Muscle of leg (tissue), 11 donors: Measurements from ENCODE around the gene SLC38A6. TPM values are rescaled to one million over a fixed set of nuclear protein-coding genes. Genes with fewer than 3 reads are reported as not detected.

Experiments used
- DNase-seq: peaks from one replicate; pipeline ENCODE4 v3.0.0; 2013
- H3K27ac ChIP-seq: one replicate; pipeline ENCODE4 v1.5.1; 2013; ENCODE audit warnings: mild to moderate bottlenecking, low read length, control low read depth
- H3K27me3 ChIP-seq: one replicate; pipeline ENCODE4 v1.6.1; 2013; ENCODE audit warnings: low read length; ENCODE audit not compliant: control insufficient read depth, insufficient read depth
- H3K36me3 ChIP-seq: one replicate; pipeline ENCODE4 v1.6.1; 2013; ENCODE audit warnings: low read length; ENCODE audit not compliant: control insufficient read depth, insufficient read depth
- H3K4me1 ChIP-seq: one replicate; pipeline ENCODE4 v1.6.1; 2013; ENCODE audit warnings: low read length; ENCODE audit not compliant: control insufficient read depth, insufficient read depth
- H3K4me3 ChIP-seq: one replicate; pipeline ENCODE4 v1.5.1; 2013; ENCODE audit warnings: low read length, control low read depth
- H3K9me3 ChIP-seq: replicated peaks from 2 replicates; pipeline ENCODE4 v1.6.1; 2013; ENCODE audit warnings: low read depth, low read length; ENCODE audit not compliant: control insufficient read depth
- WGBS: methylation state at CpG from one replicate; pipeline ENCODE4 v1.1.5; 2013; ENCODE audit warnings: missing lambda C conversion rate; ENCODE audit not compliant: insufficient coverage; 5-methylcytosine and 5-hydroxymethylcytosine counted together
- polyA plus RNA-seq, 8 donors: library from polyadenylated mRNA; unstranded; fragments of 120-200 nt; gene quantifications; one replicate each; pipeline versions ENCODE4 v1.2.1 to v1.2.3, GENCODE V29; 2013; ENCODE audit warnings: inconsistent platforms in 1 of 8, low replicate concordance in 1 of 8; ENCODE audit not compliant: insufficient read length in 8 of 8, insufficient read depth in 1 of 8
- total RNA-seq: library from RNA; stranded (reverse); fragments of 120-200 nt; gene quantifications from one replicate; pipeline ENCODE4 v1.2.4, GENCODE V29; 2013

SLC38A6 gene
- total and polyA plus RNA-seq, 9 donors = 10.1 to 20.0 (median 13.0) TPM

GRCh38 chr14:61019537-61019936 is 38.5 kb downstream of the SLC38A6 start:
- H3K27me3 ChIP-seq = no peaks in the 10 kb centered on the region
- no peaks in the 10 kb centered on the region for H3K36me3 ChIP-seq
- no CpG with 5 or more reads among the region's 1 CpG for WGBS
- H3K9me3 ChIP-seq = peaks cover 2% of the 10 kb centered on the region
- no peaks in the 10 kb centered on the region for H3K4me1 ChIP-seq
- no peak for DNase-seq
- H3K4me3 ChIP-seq = no peak overlapping the region
- no peak overlapping the region for H3K27ac ChIP-seq

- H3K36me3 ChIP-seq = no peaks in the 10 kb centered on the region
- peak; percentile 88 for DNase-seq
- no peaks in the 10 kb centered on the region for H3K4me1 ChIP-seq
- H3K9me3 ChIP-seq = no peaks in the 10 kb centered on the region
- no peak overlapping the region for H3K4me3 ChIP-seq
- no peak overlapping the region for H3K27ac ChIP-seq
- no peaks in the 10 kb centered on the region for H3K27me3 ChIP-seq
- WGBS = 4% methylated on average over 3 of the region's 7 CpGs
Observed at GRCh38 chr14:61025251-61026223, 44.5 kb downstream of the SLC38A6 start.

GRCh38 chr14:61026526-61026925 is 45.5 kb downstream of the SLC38A6 start:
- no peaks in the 10 kb centered on the region for H3K36me3 ChIP-seq
- H3K4me1 ChIP-seq = no peaks in the 10 kb centered on the region
- no peak for DNase-seq
- H3K27me3 ChIP-seq = no peaks in the 10 kb centered on the region
- H3K4me3 ChIP-seq = no peak overlapping the region
- no peaks in the 10 kb centered on the region for H3K9me3 ChIP-seq
- no peak overlapping the region for H3K27ac ChIP-seq
- WGBS = no CpG with 5 or more reads among the region's 2 CpGs

GRCh38 chr14:61031026-61031425 is 50.0 kb downstream of the SLC38A6 start:
- H3K27me3 ChIP-seq = no peaks in the 10 kb centered on the region
- no peak for DNase-seq
- peaks cover 6% of the 10 kb centered on the region for H3K4me1 ChIP-seq
- no peak overlapping the region for H3K27ac ChIP-seq
- H3K36me3 ChIP-seq = no peaks in the 10 kb centered on the region
- H3K9me3 ChIP-seq = no peaks in the 10 kb centered on the region
- no peak overlapping the region for H3K4me3 ChIP-seq

GRCh38 chr14:61033054-61033453 is 52.0 kb downstream of the SLC38A6 start:
- WGBS = no CpG with 5 or more reads among the region's 3 CpGs
- Histone ChIP-seq H3K4me1 (peaks cover 6% of the 10 kb centered on the region), H3K4me3 (no peak overlapping the region), H3K27me3 (no peaks in the 10 kb centered on the region), H3K9me3 (no peaks in the 10 kb centered on the region), H3K27ac (no peak overlapping the region), H3K36me3 (no peaks in the 10 kb centered on the region)
- DNase-seq = peak; percentile 89

GRCh38 chr14:61033855-61034254 is 52.8 kb downstream of the SLC38A6 start:
- Histone ChIP-seq H3K4me3 (no peak overlapping the region), H3K27me3 (no peaks in the 10 kb centered on the region), H3K27ac (no peak overlapping the region), H3K36me3 (no peaks in the 10 kb centered on the region), H3K9me3 (no peaks in the 10 kb centered on the region), H3K4me1 (peaks cover 6% of the 10 kb centered on the region)
- peak; percentile 70 for DNase-seq

- H3K9me3 ChIP-seq = no peaks in the 10 kb centered on the region
- H3K4me1 ChIP-seq = peaks cover 6% of the 10 kb centered on the region
- H3K27ac ChIP-seq = peak overlapping the region; percentile 16
- DNase-seq = peak; percentile 48
- no peaks in the 10 kb centered on the region for H3K36me3 ChIP-seq
- no peaks in the 10 kb centered on the region for H3K27me3 ChIP-seq
- H3K4me3 ChIP-seq = no peak overlapping the region
- no CpG with 5 or more reads among the region's 4 CpGs for WGBS
Observed at GRCh38 chr14:61034416-61035120, 53.5 kb downstream of the SLC38A6 start.

- DNase-seq = peak; percentile 23
- Histone ChIP-seq H3K4me1 (peaks cover 6% of the 10 kb centered on the region), H3K27me3 (no peaks in the 10 kb centered on the region), H3K27ac (no peak overlapping the region), H3K36me3 (no peaks in the 10 kb centered on the region), H3K9me3 (no peaks in the 10 kb centered on the region), H3K4me3 (no peak overlapping the region)
- no CpG with 5 or more reads among the region's 3 CpGs for WGBS
Observed at GRCh38 chr14:61037215-61037614, 56.2 kb downstream of the SLC38A6 start.

GRCh38 chr14:61041704-61042103 is 60.7 kb downstream of the SLC38A6 start:
- WGBS = no CpG with 5 or more reads among the region's 3 CpGs
- Histone ChIP-seq H3K27ac (no peak overlapping the region), H3K36me3 (no peaks in the 10 kb centered on the region), H3K4me1 (no peaks in the 10 kb centered on the region), H3K27me3 (no peaks in the 10 kb centered on the region), H3K4me3 (no peak overlapping the region), H3K9me3 (no peaks in the 10 kb centered on the region)
- DNase-seq = no peak

GRCh38 chr14:61042220-61042619 is 61.2 kb downstream of the SLC38A6 start:
- Histone ChIP-seq H3K4me3 (no peak overlapping the region), H3K27me3 (no peaks in the 10 kb centered on the region), H3K4me1 (no peaks in the 10 kb centered on the region), H3K9me3 (no peaks in the 10 kb centered on the region), H3K36me3 (no peaks in the 10 kb centered on the region), H3K27ac (no peak overlapping the region)
- DNase-seq = no peak
